ENCODE data around the gene CNTNAP5. TPM values are rescaled to one million over a fixed set of nuclear protein-coding genes. Genes with fewer than 3 reads are reported as not detected.
"Not testable (repeated sequence)": the region's sequence is repeated elsewhere in the genome, so short reads cannot be mapped to it uniquely, and the experiment has no call there.

CNTNAP5 gene
- total and polyA plus RNA-seq, 3 donors from 2014 or later, result 0.29 to 0.39 (median 0.31) TPM

- TF ChIP-seq POLR2A (IDR thresholded peaks at IDR 0.05) (no peak), CTCF (IDR thresholded peaks at IDR 0.05) (no peak)
- Histone ChIP-seq H3K4me1 (no peaks in the 10 kb centered on the region), H3K9me3 (no peaks in the 10 kb centered on the region), H3K27me3 (no peaks in the 10 kb centered on the region), H3K4me3 (no peak overlapping the region), H3K36me3 (ENCODE audit: low read depth, missing control alignments) (no peaks in the 10 kb centered on the region), H3K27ac (no peak overlapping the region)
- DNase-seq, result no peak
- WGBS, 2 donors, result 78 to 88% methylated on average over 2 of the region's 2 CpGs
- intact Hi-C loops (cut with DNase I; ENCODE audit: low total_unique reads), result no loop called here
These were observed 314.6 kb downstream of the CNTNAP5 start for GRCh38 chr2:124339709-124340108.

DNA sequence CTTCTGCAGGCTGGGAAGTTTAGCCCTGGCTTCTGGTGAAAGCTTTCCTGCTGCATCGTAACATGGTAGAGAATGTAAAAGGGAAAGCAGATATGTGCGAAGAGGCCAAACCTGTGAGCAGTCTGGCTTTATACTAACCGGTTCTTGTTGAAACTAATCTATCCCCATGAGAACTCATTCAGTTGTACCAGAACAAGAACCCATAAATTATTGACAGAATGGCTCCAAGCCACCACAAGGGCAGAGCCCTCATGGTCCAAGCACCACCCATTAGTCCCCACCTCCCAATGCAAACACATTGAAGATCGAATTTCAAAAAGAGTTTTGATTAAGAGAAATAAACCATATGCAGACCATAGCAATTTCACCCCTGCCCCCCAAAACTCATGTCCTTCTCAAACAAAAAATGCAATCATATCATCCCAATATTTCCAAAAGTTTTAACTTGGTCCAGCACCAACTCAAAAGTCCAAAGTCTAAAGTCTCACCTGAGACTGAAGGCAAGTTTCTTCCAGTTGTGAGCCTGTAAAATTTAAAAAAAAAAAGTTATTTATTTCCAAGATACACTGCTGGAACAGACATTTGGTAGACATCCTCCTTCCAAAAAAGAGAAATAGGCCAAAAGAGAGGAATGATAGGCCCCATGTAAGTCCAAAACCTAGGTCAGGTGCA, 318.9 kb downstream of the CNTNAP5 start:
- Histone ChIP-seq H3K4me3 (no peak overlapping the region), H3K27me3 (no peaks in the 10 kb centered on the region), H3K4me1 (no peaks in the 10 kb centered on the region), H3K27ac (no peak overlapping the region), H3K9me3 (no peaks in the 10 kb centered on the region), H3K36me3 (ENCODE audit: low read depth, missing control alignments) (no peaks in the 10 kb centered on the region)
- WGBS, 2 donors, result 84 to 87% methylated on average over 4 of the region's 4 CpGs
- intact Hi-C loops (cut with DNase I; ENCODE audit: low total_unique reads), result no loop called here
- TF ChIP-seq CTCF (IDR thresholded peaks at IDR 0.05) (no peak), POLR2A (IDR thresholded peaks at IDR 0.05) (no peak)
- no peak for DNase-seq

DNA sequence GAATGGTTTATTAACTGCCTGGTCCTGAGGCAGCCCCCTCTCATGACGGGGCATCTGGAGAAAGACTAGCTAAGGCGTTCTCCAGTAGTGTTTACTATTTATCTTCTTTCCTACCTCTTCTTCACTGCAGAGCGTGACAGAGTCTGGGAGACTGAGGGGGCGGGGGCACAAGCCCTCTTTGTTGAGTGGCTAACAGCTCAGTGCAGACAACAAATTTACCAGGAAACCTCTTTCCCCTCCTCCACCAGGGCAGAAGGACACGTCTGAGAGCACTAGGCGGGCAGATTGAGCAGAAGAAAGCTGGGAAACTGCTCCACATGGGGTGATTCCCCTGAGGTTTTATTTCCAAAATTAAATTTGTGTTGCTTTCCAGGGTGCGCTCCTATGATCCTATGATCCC, 322.1 kb downstream of the CNTNAP5 start:
- 54 to 56% methylated on average over 7 of the region's 7 CpGs for WGBS, 2 donors
- Histone ChIP-seq H3K27me3 (no peaks in the 10 kb centered on the region), H3K36me3 (ENCODE audit: low read depth, missing control alignments) (no peaks in the 10 kb centered on the region), H3K9me3 (no peaks in the 10 kb centered on the region), H3K27ac (no peak overlapping the region), H3K4me1 (no peaks in the 10 kb centered on the region), H3K4me3 (no peak overlapping the region)
- intact Hi-C loops (cut with DNase I; ENCODE audit: low total_unique reads), result no loop called here
- TF ChIP-seq CTCF (IDR thresholded peaks at IDR 0.05) (no peak), POLR2A (IDR thresholded peaks at IDR 0.05) (no peak)
- no peak for DNase-seq

GRCh38 chr2:124353656-124354055, 328.6 kb downstream of the CNTNAP5 start:
- intact Hi-C loops (cut with DNase I; ENCODE audit: low total_unique reads), result no loop called here
- TF ChIP-seq CTCF (IDR thresholded peaks at IDR 0.05) (no peak), POLR2A (IDR thresholded peaks at IDR 0.05) (no peak)
- Histone ChIP-seq H3K27me3 (no peaks in the 10 kb centered on the region), H3K4me1 (no peaks in the 10 kb centered on the region), H3K9me3 (no peaks in the 10 kb centered on the region), H3K27ac (no peak overlapping the region), H3K4me3 (no peak overlapping the region), H3K36me3 (ENCODE audit: low read depth, missing control alignments) (no peaks in the 10 kb centered on the region)
- no peak for DNase-seq

DNA sequence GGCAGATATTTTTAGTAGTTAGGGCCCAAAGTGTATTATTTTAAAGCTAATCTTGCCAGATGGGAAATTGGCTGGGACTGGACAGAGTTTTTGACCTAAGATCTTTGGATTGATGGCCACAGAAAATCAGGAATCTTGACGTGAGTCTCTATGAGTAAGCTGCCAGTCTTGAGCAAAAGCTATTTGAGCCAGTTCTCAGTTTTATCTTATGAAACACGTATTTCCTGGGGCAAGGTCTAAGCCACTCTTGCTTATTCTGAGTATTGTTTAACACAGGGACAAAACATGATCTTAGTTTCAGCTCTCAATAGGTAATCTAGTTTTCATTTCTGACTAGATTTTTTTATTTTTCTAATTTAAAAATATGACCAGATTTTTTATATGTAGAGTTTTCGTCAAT, 329.4 kb downstream of the CNTNAP5 start:
- DNase-seq, result no peak
- intact Hi-C loops (cut with DNase I; ENCODE audit: low total_unique reads), result no loop called here
- Histone ChIP-seq H3K4me1 (no peaks in the 10 kb centered on the region), H3K36me3 (ENCODE audit: low read depth, missing control alignments) (no peaks in the 10 kb centered on the region), H3K9me3 (no peaks in the 10 kb centered on the region), H3K4me3 (no peak overlapping the region), H3K27ac (no peak overlapping the region), H3K27me3 (no peaks in the 10 kb centered on the region)
- TF ChIP-seq POLR2A (IDR thresholded peaks at IDR 0.05) (no peak), CTCF (IDR thresholded peaks at IDR 0.05) (no peak)
- WGBS, 2 donors, result 75 to 76% methylated on average over 3 of the region's 3 CpGs

DNA sequence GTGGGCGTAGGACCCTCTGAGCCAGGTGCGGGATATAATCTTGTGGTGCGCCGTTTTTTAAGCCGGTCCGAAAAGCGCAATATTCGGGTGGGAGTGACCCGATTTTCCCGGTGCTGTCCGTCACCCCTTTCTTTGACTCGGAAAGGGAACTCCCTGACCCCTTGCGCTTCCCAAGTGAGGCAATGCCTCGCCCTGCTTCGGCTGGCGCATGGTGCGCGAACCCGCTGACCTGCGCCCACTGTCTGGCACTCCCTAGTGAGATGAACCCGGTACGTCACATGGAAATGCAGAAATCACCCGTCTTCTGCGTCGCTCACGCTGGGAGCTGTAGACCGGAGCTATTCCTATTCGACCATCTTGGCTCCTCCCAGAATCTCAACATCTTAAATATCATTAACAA, 336.9 kb downstream of the CNTNAP5 start:
- DNase-seq; H3K9me3 ChIP-seq; intact Hi-C loops (cut with DNase I; ENCODE audit: low total_unique reads); H3K4me1 ChIP-seq; H3K27ac ChIP-seq; H3K4me3 ChIP-seq; H3K36me3 ChIP-seq (ENCODE audit: low read depth, missing control alignments); H3K27me3 ChIP-seq: not testable (repeated sequence)
- WGBS, 2 donors, result 91 to 93% methylated on average over 24 to 28 of the region's 28 CpGs
